Effector memory CD4-positive, alpha-beta T cell (primary cell): Measurements from ENCODE around the gene NELFCD.

Experiments used
- DNase-seq, 3 donors: peaks; one replicate each; pipeline ENCODE4 v3.0.0-alpha.2; 2020
- H3K27ac ChIP-seq: 2 replicates; pipeline ENCODE4 v1.7.0; 2013; ENCODE audit warnings: mild to moderate bottlenecking, low read length, moderate library complexity; ENCODE audit not compliant: insufficient read depth, poor library complexity, severe bottlenecking
- H3K27me3 ChIP-seq: replicated peaks from 2 replicates; pipeline ENCODE4 v1.7.0; 2013; ENCODE audit warnings: mild to moderate bottlenecking, low read length; ENCODE audit not compliant: insufficient read depth, control insufficient read depth, poor library complexity, severe bottlenecking
- H3K36me3 ChIP-seq: 2 replicates; pipeline ENCODE4 v1.7.0; 2013; ENCODE audit warnings: mild to moderate bottlenecking, low read length, moderate library complexity; ENCODE audit not compliant: control insufficient read depth, insufficient read depth
- H3K4me1 ChIP-seq: 2 replicates; pipeline ENCODE4 v1.7.0; 2013; ENCODE audit warnings: low read length, mild to moderate bottlenecking; ENCODE audit not compliant: control insufficient read depth, insufficient read depth, poor library complexity, severe bottlenecking
- H3K4me3 ChIP-seq: 2 replicates; pipeline ENCODE4 v1.7.0; 2013; ENCODE audit warnings: low read length, low read depth, mild to moderate bottlenecking; ENCODE audit not compliant: insufficient read depth, poor library complexity, severe bottlenecking
- H3K9me3 ChIP-seq: 2 replicates; pipeline ENCODE4 v1.7.0; 2013; ENCODE audit warnings: mild to moderate bottlenecking, low read length, moderate library complexity; ENCODE audit not compliant: control insufficient read depth

The NELFCD gene

GRCh38 chr20:59043698-59044097 is 62.6 kb downstream of the NELFCD start:
- no peak for DNase-seq

GRCh38 chr20:59044295-59044694 is 63.2 kb downstream of the NELFCD start:
- no peak overlapping the region for H3K4me3 ChIP-seq
- H3K36me3 ChIP-seq = no peaks in the 10 kb centered on the region
- H3K27ac ChIP-seq = no peak overlapping the region
- DNase-seq = no peak
- H3K27me3 ChIP-seq = no peaks in the 10 kb centered on the region
- H3K4me1 ChIP-seq = peaks cover 24% of the 10 kb centered on the region
- no peaks in the 10 kb centered on the region for H3K9me3 ChIP-seq

More at GRCh38 chr20:59043698-59044097, 62.6 kb downstream of the NELFCD start:
- peaks cover 24% of the 10 kb centered on the region for H3K4me1 ChIP-seq
- H3K4me3 ChIP-seq = no peak overlapping the region
- H3K9me3 ChIP-seq = no peaks in the 10 kb centered on the region
- H3K27ac ChIP-seq = peak overlapping the region; percentile 0
- no peaks in the 10 kb centered on the region for H3K27me3 ChIP-seq
- H3K36me3 ChIP-seq = no peaks in the 10 kb centered on the region
